GM12878 (cell line): Measurements from ENCODE around the gene DNAH9. TPM values are rescaled to one million over a fixed set of nuclear protein-coding genes. Genes with fewer than 3 reads are reported as not detected.

ENCODE experiments used
- ATAC-seq: fragments of 200-7000 bp; cut with Tn5 transposase; 3 replicates; pipeline ENCODE4 v1.9.1; 2020; ENCODE audit warnings: mild to moderate bottlenecking, moderate library complexity
- BruUV-seq: library from RNA; stranded (reverse); fragments of 400-500 nt; replicated peaks from 2 replicates; lab custom pipeline; 2021; lab: Mats Ljungman, UMichigan
- CTCF ChIA-PET: fragments of 300-600 bp; sonication (Branson Sonifier 250); formaldehyde crosslinking; extraction: SDS; loops from one replicate; lab custom pipeline; 2021; ENCODE audit warnings: inconsistent platforms; lab: Yijun Ruan, JAX
- POLR2A ChIA-PET: fragments of 350-600 bp; formaldehyde crosslinking; extraction: SDS; loops from one replicate; lab custom pipeline; 2021; ENCODE audit warnings: inconsistent platforms; lab: Charles Lee
- RAD21 ChIA-PET: fragments of 300-600 bp; sonication (Branson Sonifier 250); formaldehyde crosslinking; loops from one replicate; lab custom pipeline; 2023; ENCODE audit warnings: antibody characterized with exemption; ENCODE audit not compliant: unreplicated experiment; lab: Charles Lee
- SMC1A ChIA-PET: fragments of 300-600 bp; sonication (Branson Sonifier 250); formaldehyde crosslinking; loops from one replicate; lab custom pipeline; 2023; ENCODE audit not compliant: unreplicated experiment, uncharacterized antibody; lab: Charles Lee
- DNase-seq: peaks from one replicate; pipeline ENCODE4 v3.0.0-alpha.2; 2011; ENCODE audit warnings: low read depth, low spot score
- FAIRE-seq: peaks from 3 replicates; lab custom pipeline; 2011; peaks lifted over from hg19 to GRCh38; lab: Jason Lieb, UNC
- H2AFZ ChIP-seq: 2 replicates; pipeline ENCODE4 v1.6.0; 2011; ENCODE audit warnings: low read depth, low read length, control low read depth; ENCODE audit not compliant: control insufficient read depth
- H3K27ac ChIP-seq: 2 replicates; pipeline ENCODE4 v1.5.1; 2011; ENCODE audit warnings: control low read depth; ENCODE audit not compliant: control insufficient read depth, insufficient read depth
- H3K27me3 ChIP-seq, 2 experiments: replicated peaks in 1 of 2; 2 replicates each; pipeline versions ENCODE4 v1.6.0 to v1.6.1; 2011; ENCODE audit warnings: low read length in 1 of 2; ENCODE audit not compliant: control insufficient read depth in 2 of 2, insufficient read depth in 2 of 2
- H3K36me3 ChIP-seq, 2 experiments: 2 replicates each; pipeline ENCODE4 v1.5.1; 2011; ENCODE audit warnings: low read length in 1 of 2; ENCODE audit not compliant: control insufficient read depth in 2 of 2, insufficient read depth in 2 of 2
- H3K4me1 ChIP-seq: 2 replicates; pipeline ENCODE4 v1.6.1; 2011; ENCODE audit warnings: mild to moderate bottlenecking, low read length, moderate library complexity, mixed read lengths; ENCODE audit not compliant: control insufficient read depth, insufficient read depth
- H3K4me2 ChIP-seq: 2 replicates; pipeline ENCODE4 v1.6.0; 2011; ENCODE audit warnings: control low read depth; ENCODE audit not compliant: control insufficient read depth, insufficient read depth
- H3K4me3 ChIP-seq: fragments of 200-600 bp; sonication (generic); 2 replicates; pipeline ENCODE4 v1.5.1; 2016
- H3K79me2 ChIP-seq: 2 replicates; pipeline ENCODE4 v1.6.0; 2011; ENCODE audit warnings: low read length; ENCODE audit not compliant: control insufficient read depth, insufficient read depth
- H3K9ac ChIP-seq: 2 replicates; pipeline ENCODE4 v1.8.0; 2011; ENCODE audit warnings: low read length, control low read depth, mixed read lengths; ENCODE audit not compliant: control insufficient read depth, insufficient read depth
- H3K9me3 ChIP-seq: replicated peaks from 3 replicates; pipeline ENCODE4 v1.5.1; 2011; ENCODE audit warnings: mild to moderate bottlenecking, low read length; ENCODE audit not compliant: control insufficient read depth, insufficient read depth
- H4K20me1 ChIP-seq: 2 replicates; pipeline ENCODE4 v1.6.0; 2011; ENCODE audit not compliant: control insufficient read depth, insufficient read depth
- HCFC1 ChIP-seq: fragments of 150-350 bp; IDR thresholded peaks from 2 replicates; pipeline ENCODE4 v1.6.1; 2014; ENCODE audit warnings: low read length
- NFYA ChIP-seq: IDR thresholded peaks from 2 replicates; pipeline ENCODE4 v1.6.1; 2011; ENCODE audit warnings: low read depth, mild to moderate bottlenecking, low read length, improper control_type of control experiment, borderline replicate concordance
- SUPT20H ChIP-seq: IDR thresholded peaks from 2 replicates; pipeline ENCODE4 v1.6.1; 2011; ENCODE audit warnings: low read depth, mild to moderate bottlenecking, low read length, moderate library complexity, borderline replicate concordance; ENCODE audit not compliant: control insufficient read depth
- ZSCAN29 ChIP-seq: fragments of 450-650 bp; IDR thresholded peaks from 2 replicates; pipeline ENCODE4 v1.6.1; 2017; ENCODE audit warnings: mild to moderate bottlenecking, moderate library complexity
- WGBS: methylation state at CpG from one replicate; pipeline ENCODE4 v1.1.6; 2016; ENCODE audit warnings: low lambda C conversion rate; ENCODE audit not compliant: insufficient replicate concordance, insufficient coverage; ENCODE audit errors: missing lambda C conversion rate; 5-methylcytosine and 5-hydroxymethylcytosine counted together
- in situ Hi-C: fragments of 300-500 bp; cut with MboI; formaldehyde crosslinking; loops from 9 replicates; pipeline ENCODE4 v1.14.3; 2018; ENCODE audit warnings: mixed read lengths
- intact Hi-C: fragments of 100-400 bp; cut with micrococcal nuclease; formaldehyde crosslinking; loops from one replicate; pipeline ENCODE4 v1.14.2; 2022; ENCODE audit not compliant: unreplicated experiment
- polyA plus RNA-seq, 11 experiments: library from polyadenylated mRNA; depleted of rRNA in 4 of 11; unstranded in 6 of 11; stranded (reverse) in 5 of 11; fragments of >200 nt; fragmentation: Nextera tagmentation in 4 of 11; fragmentation: Illumina TruSeq in 1 of 11; extraction: Ambion mirVana in 4 of 11; extraction: Trizol in 1 of 11; gene quantifications; 1 replicate in 1 of 11; 2 replicates in 10 of 11; pipeline versions ENCODE4 v1.2.1 to v1.2.3, GENCODE V29; 2011 to 2016; ENCODE audit warnings: inconsistent platforms in 2 of 11, missing spikeins in 2 of 11, low read depth in 1 of 11
- total RNA-seq, 4 experiments: library from RNA; depleted of rRNA in 3 of 4; stranded (reverse); fragments of >200 nt in 3 of 4; fragmentation: Illumina TruSeq in 1 of 4; extraction: Trizol in 1 of 4; gene quantifications; 2 replicates each; pipeline versions ENCODE4 v1.2.1 to v1.2.3, GENCODE V29; 2013 to 2021
- TF ChIP-seq, protein P1 (sequence below): IDR thresholded peaks from 2 replicates; pipeline ENCODE4 v1.6.1; 2012; ENCODE audit warnings: low read length, inconsistent platforms
- TF ChIP-seq, protein P2 (sequence below): fragments of 450-650 bp; IDR thresholded peaks from 2 replicates; pipeline ENCODE4 v1.6.1; 2016; ENCODE audit warnings: mild to moderate bottlenecking, moderate library complexity, borderline replicate concordance
- TF ChIP-seq, protein P3 (sequence below): fragments of 450-650 bp; IDR thresholded peaks from 2 replicates; pipeline ENCODE4 v1.6.1; 2018; ENCODE audit warnings: borderline replicate concordance, mild to moderate bottlenecking; ENCODE audit not compliant: partially characterized antibody

DNAH9 gene
- total and polyA plus RNA-seq, 10 of the 15 experiments (the other 5 are each of a cell fraction or from before 2014, with no cell fraction given), result 0.10 to 0.40 (median 0.19) TPM; not detected in 7

DNA sequence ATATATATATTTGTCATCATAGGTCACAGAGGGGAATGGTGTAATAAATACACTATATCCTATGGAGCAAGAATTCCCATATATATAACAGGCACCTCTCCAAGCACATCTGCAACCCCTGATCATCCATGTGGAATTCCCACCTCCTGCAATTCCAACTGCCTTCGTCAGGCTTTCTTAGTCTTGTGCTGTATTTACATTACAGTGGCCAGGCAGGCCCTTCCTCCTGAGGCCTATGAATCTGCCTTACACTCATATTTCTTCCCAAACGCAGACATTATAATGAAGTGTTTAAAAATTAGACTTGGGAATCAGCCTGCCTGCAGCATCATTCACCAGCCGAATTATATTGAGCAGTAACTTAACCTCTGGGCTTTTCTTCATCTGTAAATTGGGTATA is 19.3 kb upstream of the DNAH9 start (continued):
- TF ChIP-seq ZSCAN29, result no peak
- TF ChIP-seq, protein P1, sequence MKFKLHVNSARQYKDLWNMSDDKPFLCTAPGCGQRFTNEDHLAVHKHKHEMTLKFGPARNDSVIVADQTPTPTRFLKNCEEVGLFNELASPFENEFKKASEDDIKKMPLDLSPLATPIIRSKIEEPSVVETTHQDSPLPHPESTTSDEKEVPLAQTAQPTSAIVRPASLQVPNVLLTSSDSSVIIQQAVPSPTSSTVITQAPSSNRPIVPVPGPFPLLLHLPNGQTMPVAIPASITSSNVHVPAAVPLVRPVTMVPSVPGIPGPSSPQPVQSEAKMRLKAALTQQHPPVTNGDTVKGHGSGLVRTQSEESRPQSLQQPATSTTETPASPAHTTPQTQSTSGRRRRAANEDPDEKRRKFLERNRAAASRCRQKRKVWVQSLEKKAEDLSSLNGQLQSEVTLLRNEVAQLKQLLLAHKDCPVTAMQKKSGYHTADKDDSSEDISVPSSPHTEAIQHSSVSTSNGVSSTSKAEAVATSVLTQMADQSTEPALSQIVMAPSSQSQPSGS, result no peak
- TF ChIP-seq, all 136 proteins: peak for 0

DNA sequence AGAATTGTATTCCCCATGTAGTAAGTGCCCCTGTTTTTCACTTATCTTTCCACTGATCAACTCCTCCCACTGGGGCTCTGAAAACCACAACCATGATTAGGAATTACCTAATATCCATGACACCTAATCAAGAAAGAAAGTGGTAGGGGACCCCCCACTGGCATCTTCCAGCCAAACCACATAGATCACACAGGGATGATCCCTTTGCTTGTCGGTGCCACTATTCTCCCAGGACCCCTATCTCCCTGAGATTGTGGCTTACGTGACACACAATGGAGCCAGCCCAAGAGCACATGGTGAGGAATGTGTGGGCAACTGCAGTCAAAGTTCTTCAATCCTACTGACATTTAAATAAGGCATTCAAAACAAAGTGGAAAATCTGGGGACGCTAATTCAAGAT is 17.6 kb upstream of the DNAH9 start:
- WGBS, result 20% methylated on average over 3 of the region's 3 CpGs
- no TSS peak for BruUV-seq
- no peak overlapping the region for H3K4me2 ChIP-seq
- no peak overlapping the region for H3K27ac ChIP-seq
- no peaks in the 10 kb centered on the region; the same call in 2 of the 3 replicates for H3K9me3 ChIP-seq
- ChIA-PET POLR2A (no interaction called here), RAD21 (no interaction called here), CTCF (no interaction called here), SMC1A (no interaction called here)
- DNase-seq (no peak), FAIRE-seq (no peak), ATAC-seq (no peak)
- H3K9ac ChIP-seq, result no peak overlapping the region
- H3K4me1 ChIP-seq, result no peaks in the 10 kb centered on the region
- in situ Hi-C loops (no loop called here), intact Hi-C loops (no loop called here)
- no peak overlapping the region for H2AFZ ChIP-seq
- H3K79me2 ChIP-seq, result no peaks in the 10 kb centered on the region
- no peaks in the 10 kb centered on the region for H3K27me3 ChIP-seq
- H4K20me1 ChIP-seq, result no peaks in the 10 kb centered on the region
- TF ChIP-seq HCFC1, result no peak
- TF ChIP-seq, protein P2, sequence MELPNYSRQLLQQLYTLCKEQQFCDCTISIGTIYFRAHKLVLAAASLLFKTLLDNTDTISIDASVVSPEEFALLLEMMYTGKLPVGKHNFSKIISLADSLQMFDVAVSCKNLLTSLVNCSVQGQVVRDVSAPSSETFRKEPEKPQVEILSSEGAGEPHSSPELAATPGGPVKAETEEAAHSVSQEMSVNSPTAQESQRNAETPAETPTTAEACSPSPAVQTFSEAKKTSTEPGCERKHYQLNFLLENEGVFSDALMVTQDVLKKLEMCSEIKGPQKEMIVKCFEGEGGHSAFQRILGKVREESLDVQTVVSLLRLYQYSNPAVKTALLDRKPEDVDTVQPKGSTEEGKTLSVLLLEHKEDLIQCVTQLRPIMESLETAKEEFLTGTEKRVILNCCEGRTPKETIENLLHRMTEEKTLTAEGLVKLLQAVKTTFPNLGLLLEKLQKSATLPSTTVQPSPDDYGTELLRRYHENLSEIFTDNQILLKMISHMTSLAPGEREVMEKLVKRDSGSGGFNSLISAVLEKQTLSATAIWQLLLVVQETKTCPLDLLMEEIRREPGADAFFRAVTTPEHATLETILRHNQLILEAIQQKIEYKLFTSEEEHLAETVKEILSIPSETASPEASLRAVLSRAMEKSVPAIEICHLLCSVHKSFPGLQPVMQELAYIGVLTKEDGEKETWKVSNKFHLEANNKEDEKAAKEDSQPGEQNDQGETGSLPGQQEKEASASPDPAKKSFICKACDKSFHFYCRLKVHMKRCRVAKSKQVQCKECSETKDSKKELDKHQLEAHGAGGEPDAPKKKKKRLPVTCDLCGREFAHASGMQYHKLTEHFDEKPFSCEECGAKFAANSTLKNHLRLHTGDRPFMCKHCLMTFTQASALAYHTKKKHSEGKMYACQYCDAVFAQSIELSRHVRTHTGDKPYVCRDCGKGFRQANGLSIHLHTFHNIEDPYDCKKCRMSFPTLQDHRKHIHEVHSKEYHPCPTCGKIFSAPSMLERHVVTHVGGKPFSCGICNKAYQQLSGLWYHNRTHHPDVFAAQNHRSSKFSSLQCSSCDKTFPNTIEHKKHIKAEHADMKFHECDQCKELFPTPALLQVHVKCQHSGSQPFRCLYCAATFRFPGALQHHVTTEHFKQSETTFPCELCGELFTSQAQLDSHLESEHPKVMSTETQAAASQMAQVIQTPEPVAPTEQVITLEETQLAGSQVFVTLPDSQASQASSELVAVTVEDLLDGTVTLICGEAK, result no peak
- TF ChIP-seq NFYA, result no peak
- TF ChIP-seq SUPT20H, result no peak
- TF ChIP-seq, protein P3, sequence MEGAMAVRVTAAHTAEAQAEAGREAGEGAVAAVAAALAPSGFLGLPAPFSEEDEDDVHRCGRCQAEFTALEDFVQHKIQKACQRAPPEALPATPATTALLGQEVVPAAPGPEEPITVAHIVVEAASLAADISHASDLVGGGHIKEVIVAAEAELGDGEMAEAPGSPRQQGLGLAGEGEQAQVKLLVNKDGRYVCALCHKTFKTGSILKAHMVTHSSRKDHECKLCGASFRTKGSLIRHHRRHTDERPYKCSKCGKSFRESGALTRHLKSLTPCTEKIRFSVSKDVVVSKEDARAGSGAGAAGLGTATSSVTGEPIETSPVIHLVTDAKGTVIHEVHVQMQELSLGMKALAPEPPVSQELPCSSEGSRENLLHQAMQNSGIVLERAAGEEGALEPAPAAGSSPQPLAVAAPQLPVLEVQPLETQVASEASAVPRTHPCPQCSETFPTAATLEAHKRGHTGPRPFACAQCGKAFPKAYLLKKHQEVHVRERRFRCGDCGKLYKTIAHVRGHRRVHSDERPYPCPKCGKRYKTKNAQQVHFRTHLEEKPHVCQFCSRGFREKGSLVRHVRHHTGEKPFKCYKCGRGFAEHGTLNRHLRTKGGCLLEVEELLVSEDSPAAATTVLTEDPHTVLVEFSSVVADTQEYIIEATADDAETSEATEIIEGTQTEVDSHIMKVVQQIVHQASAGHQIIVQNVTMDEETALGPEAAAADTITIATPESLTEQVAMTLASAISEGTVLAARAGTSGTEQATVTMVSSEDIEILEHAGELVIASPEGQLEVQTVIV, result no peak
- no peaks in the 10 kb centered on the region for H3K36me3 ChIP-seq
- H3K4me3 ChIP-seq, result no peak overlapping the region
